NOMO-1 treated with DMSO at 0.1 percent for 48 hours (cell line): ENCODE results near the gene IMMP2L.
"Not testable (repeated sequence)": the region's sequence is repeated elsewhere in the genome, so short reads cannot be mapped to it uniquely, and the experiment has no call there.

ENCODE experiments used
- DNase-seq: peaks from one replicate; lab custom pipeline; 2025; ENCODE audit not compliant: unreplicated experiment; lab: John Stamatoyannopoulos, UW

Gene IMMP2L

GRCh38 chr7:111358915-111359314, 203.4 kb downstream of the IMMP2L start:
- DNase-seq = no peak

- DNase-seq = no peak
Observed at GRCh38 chr7:111357691-111358090, 204.6 kb downstream of the IMMP2L start.

GRCh38 chr7:111356941-111357340, 205.4 kb downstream of the IMMP2L start:
- no peak for DNase-seq

- no peak for DNase-seq
Observed at GRCh38 chr7:111352319-111352718, 210.0 kb downstream of the IMMP2L start.

- DNase-seq = no peak
Observed at GRCh38 chr7:111346219-111346618, 216.1 kb downstream of the IMMP2L start.

GRCh38 chr7:111343017-111343416, 219.3 kb downstream of the IMMP2L start:
- DNase-seq = no peak

GRCh38 chr7:111339006-111339405, 223.3 kb downstream of the IMMP2L start:
- no peak for DNase-seq

- DNase-seq = no peak
Observed at GRCh38 chr7:111333010-111333409, 229.3 kb downstream of the IMMP2L start.

GRCh38 chr7:111330235-111330523, 232.1 kb downstream of the IMMP2L start:
- DNase-seq = no peak

- DNase-seq = no peak
Observed at GRCh38 chr7:111329367-111330234, 232.7 kb downstream of the IMMP2L start.

- DNase-seq = no peak
Observed at GRCh38 chr7:111328487-111328886, 233.8 kb downstream of the IMMP2L start.

GRCh38 chr7:111324776-111325175, 237.5 kb downstream of the IMMP2L start:
- no peak for DNase-seq

GRCh38 chr7:111324228-111324627, 238.1 kb downstream of the IMMP2L start:
- DNase-seq = peak; percentile 80

GRCh38 chr7:111323670-111324069, 238.6 kb downstream of the IMMP2L start:
- DNase-seq = not testable (repeated sequence)

GRCh38 chr7:111320133-111320532, 242.2 kb downstream of the IMMP2L start:
- peak; percentile 0 for DNase-seq

- DNase-seq = no peak
Observed at GRCh38 chr7:111312966-111313365, 249.3 kb downstream of the IMMP2L start.

- DNase-seq = no peak
Observed at GRCh38 chr7:111308691-111309090, 253.6 kb downstream of the IMMP2L start.

GRCh38 chr7:111301891-111302290, 260.4 kb downstream of the IMMP2L start:
- no peak for DNase-seq

- DNase-seq = no peak
Observed at GRCh38 chr7:111294494-111294893, 267.8 kb downstream of the IMMP2L start.

- DNase-seq = no peak
Observed at GRCh38 chr7:111292026-111292470, 270.2 kb downstream of the IMMP2L start.

GRCh38 chr7:111290982-111291381, 271.3 kb downstream of the IMMP2L start:
- no peak for DNase-seq

- DNase-seq = no peak
Observed at GRCh38 chr7:111290419-111290818, 271.9 kb downstream of the IMMP2L start.

- not testable (repeated sequence) for DNase-seq
Observed at GRCh38 chr7:111288441-111288840, 273.9 kb downstream of the IMMP2L start.
